Trophoblast cell (in vitro differentiated cells and primary cell): Measurements from ENCODE around the gene MACROD2.

Experiments
- DNase-seq, 2 donors: peaks; one replicate each; pipeline ENCODE4 v3.0.0-alpha.2; 2016
- H2AFZ ChIP-seq: 2 replicates; pipeline ENCODE4 v1.6.1; 2013; ENCODE audit warnings: low read length, moderate library complexity, mild to moderate bottlenecking; ENCODE audit not compliant: insufficient read depth, poor library complexity
- H2AK5ac ChIP-seq: 2 replicates; pipeline ENCODE4 v1.6.1; 2013; ENCODE audit warnings: mild to moderate bottlenecking, low read length
- H2BK120ac ChIP-seq: 2 replicates; pipeline ENCODE4 v1.6.1; 2013; ENCODE audit warnings: low read length, mild to moderate bottlenecking, moderate library complexity; ENCODE audit not compliant: insufficient read depth, poor library complexity
- H2BK12ac ChIP-seq: 2 replicates; pipeline ENCODE4 v1.6.1; 2013; ENCODE audit warnings: mild to moderate bottlenecking, low read length, moderate library complexity
- H2BK5ac ChIP-seq: 2 replicates; pipeline ENCODE4 v1.6.1; 2013; ENCODE audit warnings: low read length, low read depth, moderate library complexity, mild to moderate bottlenecking; ENCODE audit not compliant: poor library complexity
- H3K14ac ChIP-seq: 2 replicates; pipeline ENCODE4 v1.6.1; 2013; ENCODE audit warnings: mild to moderate bottlenecking, low read length
- H3K18ac ChIP-seq: 2 replicates; pipeline ENCODE4 v1.6.1; 2013; ENCODE audit warnings: mild to moderate bottlenecking, low read length
- H3K23ac ChIP-seq: 2 replicates; pipeline ENCODE4 v1.6.1; 2013; ENCODE audit warnings: low read length
- H3K27ac ChIP-seq: 2 replicates; pipeline ENCODE4 v1.5.1; 2013; ENCODE audit warnings: low read depth, mild to moderate bottlenecking, inconsistent platforms, low read length, moderate library complexity
- H3K27me3 ChIP-seq: 2 replicates; pipeline ENCODE4 v1.6.1; 2013; ENCODE audit warnings: inconsistent platforms, mild to moderate bottlenecking, low read length, moderate library complexity; ENCODE audit not compliant: insufficient read depth
- H3K36me3 ChIP-seq, 2 experiments: 1 replicate in 1 of 2; 2 replicates in 1 of 2; pipeline ENCODE4 v1.6.1; 2013; ENCODE audit warnings: low read length in 2 of 2, mild to moderate bottlenecking in 2 of 2, moderate library complexity in 1 of 2; ENCODE audit not compliant: insufficient read depth in 2 of 2, control insufficient read depth in 1 of 2
- H3K4ac ChIP-seq: 2 replicates; pipeline ENCODE4 v1.6.1; 2013; ENCODE audit warnings: low read depth, mild to moderate bottlenecking, low read length, moderate library complexity
- H3K4me1 ChIP-seq, 2 experiments: 1 replicate in 1 of 2; 2 replicates in 1 of 2; pipeline ENCODE4 v1.6.1; 2013; ENCODE audit warnings: low read length in 2 of 2, mild to moderate bottlenecking in 2 of 2, moderate library complexity in 1 of 2; ENCODE audit not compliant: insufficient read depth in 2 of 2, control insufficient read depth in 1 of 2
- H3K4me2 ChIP-seq: 2 replicates; pipeline ENCODE4 v1.6.1; 2013; ENCODE audit warnings: inconsistent platforms, mild to moderate bottlenecking, low read length, moderate library complexity
- H3K4me3 ChIP-seq: 2 replicates; pipeline ENCODE4 v1.5.1; 2013; ENCODE audit warnings: mild to moderate bottlenecking, low read depth, low read length, inconsistent platforms
- H3K79me1 ChIP-seq: one replicate; pipeline ENCODE4 v1.6.1; 2013; ENCODE audit warnings: low read length
- H3K79me2 ChIP-seq: 2 replicates; pipeline ENCODE4 v1.6.1; 2013; ENCODE audit warnings: low read length, mild to moderate bottlenecking; ENCODE audit not compliant: control insufficient read depth, insufficient read depth, poor library complexity
- H3K9ac ChIP-seq: 2 replicates; pipeline ENCODE4 v1.6.1; 2013; ENCODE audit warnings: mild to moderate bottlenecking, low read length
- H3K9me3 ChIP-seq: 2 replicates; pipeline ENCODE4 v1.6.1; 2013; ENCODE audit warnings: low read depth, mild to moderate bottlenecking, control low read depth, inconsistent platforms, low read length; ENCODE audit not compliant: insufficient read depth
- H4K12ac ChIP-seq: 2 replicates; pipeline ENCODE4 v1.6.1; 2013; ENCODE audit warnings: low read depth, mild to moderate bottlenecking, low read length, moderate library complexity
- H4K8ac ChIP-seq: 2 replicates; pipeline ENCODE4 v1.6.1; 2013; ENCODE audit warnings: low read depth, mild to moderate bottlenecking, low read length, moderate library complexity
- H4K91ac ChIP-seq: one replicate; pipeline ENCODE4 v1.6.1; 2013; ENCODE audit warnings: low read depth, mild to moderate bottlenecking, low read length, moderate library complexity
- WGBS: extraction: QIAGEN DNeasy Blood & Tissue Kit; methylation state at CpG from one replicate; pipeline ENCODE4 v1.1.7; 2013; ENCODE audit warnings: missing lambda C conversion rate; ENCODE audit not compliant: insufficient read length, insufficient coverage; ENCODE audit errors: extremely low coverage; 5-methylcytosine and 5-hydroxymethylcytosine counted together

Gene MACROD2

DNA sequence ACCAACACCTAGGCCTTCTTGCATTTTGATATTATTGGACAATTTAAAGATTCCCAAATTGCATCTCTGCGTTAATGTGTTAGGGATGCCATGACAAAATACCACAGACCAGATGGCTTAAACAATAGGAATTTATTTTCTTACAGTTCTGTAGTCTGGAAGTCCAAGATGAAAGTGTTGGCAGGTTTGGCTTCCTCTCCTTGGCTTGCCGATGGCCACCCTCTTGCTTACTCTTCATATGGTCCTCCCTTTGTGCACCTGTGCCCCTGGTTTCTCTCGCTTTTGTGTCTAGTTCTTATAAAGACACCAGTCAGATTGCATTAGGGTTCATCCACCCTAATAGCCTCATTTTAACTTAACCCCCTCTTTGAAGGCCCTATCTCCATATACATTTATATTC, 1184.5 kb downstream of the MACROD2 start:
- no peak overlapping the region for H3K9ac ChIP-seq
- no peak overlapping the region for H3K14ac ChIP-seq
- peaks cover 2% of the 10 kb centered on the region for H3K9me3 ChIP-seq
- no peak overlapping the region for H4K91ac ChIP-seq
- H2BK12ac ChIP-seq: no peak overlapping the region
- no peaks in the 10 kb centered on the region for H3K4me1 ChIP-seq
- no CpG with 5 or more reads among the region's 3 CpGs for WGBS
- H3K27ac ChIP-seq: no peak overlapping the region
- no peak overlapping the region for H2AFZ ChIP-seq
- H3K27me3 ChIP-seq: no peaks in the 10 kb centered on the region
- H3K4me2 ChIP-seq: no peak overlapping the region
- DNase-seq: no peak
- no peak overlapping the region for H3K18ac ChIP-seq
- no peak overlapping the region for H2BK5ac ChIP-seq
- H3K4ac ChIP-seq: no peak overlapping the region
- no peak overlapping the region for H4K8ac ChIP-seq
- H3K23ac ChIP-seq: no peak overlapping the region
- no peaks in the 10 kb centered on the region for H3K79me2 ChIP-seq
- no peaks in the 10 kb centered on the region for H3K79me1 ChIP-seq
- H3K36me3 ChIP-seq: no peaks in the 10 kb centered on the region
- no peak overlapping the region for H2AK5ac ChIP-seq
- H3K4me3 ChIP-seq: no peak overlapping the region
- no peak overlapping the region for H2BK120ac ChIP-seq
- no peak overlapping the region for H4K12ac ChIP-seq

DNA sequence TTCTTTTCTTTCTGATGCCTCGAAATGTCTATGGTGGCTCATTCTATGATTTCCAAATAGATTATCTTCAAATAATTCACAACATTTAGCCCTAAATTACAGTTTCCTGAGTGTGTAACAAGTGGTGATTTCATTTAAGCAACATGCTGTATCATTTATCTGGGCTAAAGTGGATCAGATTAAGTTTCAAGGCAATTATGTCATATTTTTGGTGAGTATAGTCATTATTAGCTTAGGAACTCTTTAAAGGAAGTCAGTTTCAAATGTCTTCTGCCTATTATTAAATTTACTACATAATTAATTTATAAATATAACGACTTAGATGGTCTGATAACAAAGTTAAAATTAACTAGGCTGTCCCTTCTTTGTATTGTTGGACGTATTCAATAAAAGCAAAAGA, 1190.0 kb downstream of the MACROD2 start:
- H3K79me2 ChIP-seq: no peaks in the 10 kb centered on the region
- H3K4ac ChIP-seq: no peak overlapping the region
- no peaks in the 10 kb centered on the region for H3K36me3 ChIP-seq
- H3K18ac ChIP-seq: no peak overlapping the region
- no peak for DNase-seq
- no peak overlapping the region for H4K91ac ChIP-seq
- no peak overlapping the region for H3K14ac ChIP-seq
- no peaks in the 10 kb centered on the region for H3K79me1 ChIP-seq
- H2AK5ac ChIP-seq: no peak overlapping the region
- no peak overlapping the region for H3K4me2 ChIP-seq
- H2AFZ ChIP-seq: no peak overlapping the region
- H3K9me3 ChIP-seq: no peaks in the 10 kb centered on the region
- no peak overlapping the region for H3K27ac ChIP-seq
- no peak overlapping the region for H3K4me3 ChIP-seq
- WGBS: no CpG with 5 or more reads among the region's 3 CpGs
- H2BK5ac ChIP-seq: no peak overlapping the region
- H4K12ac ChIP-seq: no peak overlapping the region
- no peaks in the 10 kb centered on the region for H3K27me3 ChIP-seq
- H4K8ac ChIP-seq: no peak overlapping the region
- H3K4me1 ChIP-seq: no peaks in the 10 kb centered on the region
- no peak overlapping the region for H2BK12ac ChIP-seq
- no peak overlapping the region for H3K23ac ChIP-seq
- H3K9ac ChIP-seq: no peak overlapping the region
- no peak overlapping the region for H2BK120ac ChIP-seq

DNA sequence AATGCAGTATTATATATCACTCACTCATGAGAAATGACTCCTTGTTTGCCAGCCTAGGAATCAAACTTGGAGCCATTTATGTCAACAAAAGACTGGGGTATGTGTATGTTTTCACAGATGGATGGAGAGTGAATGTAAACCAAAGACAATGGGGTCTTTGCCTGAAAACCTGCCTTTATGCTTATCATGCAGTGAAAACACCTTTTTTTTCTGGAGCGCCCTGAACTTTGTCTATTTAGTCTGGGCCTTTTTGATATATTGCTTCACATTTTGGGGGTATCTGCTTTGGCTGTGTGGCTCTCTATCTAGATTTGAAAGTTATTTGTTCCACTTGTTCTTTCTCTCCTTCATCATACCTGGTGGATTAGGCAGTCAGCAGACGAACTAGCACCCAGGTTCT, 1190.6 kb downstream of the MACROD2 start:
- H3K27ac ChIP-seq: no peak overlapping the region
- DNase-seq: no peak
- no peak overlapping the region for H3K18ac ChIP-seq
- H4K91ac ChIP-seq: no peak overlapping the region
- H3K4me2 ChIP-seq: no peak overlapping the region
- H3K14ac ChIP-seq: no peak overlapping the region
- no peak overlapping the region for H4K8ac ChIP-seq
- no peak overlapping the region for H3K23ac ChIP-seq
- no peak overlapping the region for H2AFZ ChIP-seq
- no peaks in the 10 kb centered on the region for H3K36me3 ChIP-seq
- H2BK12ac ChIP-seq: no peak overlapping the region
- H3K79me2 ChIP-seq: no peaks in the 10 kb centered on the region
- no peak overlapping the region for H2BK5ac ChIP-seq
- H3K4me3 ChIP-seq: no peak overlapping the region
- no peaks in the 10 kb centered on the region for H3K9me3 ChIP-seq
- no peaks in the 10 kb centered on the region for H3K4me1 ChIP-seq
- no peak overlapping the region for H2AK5ac ChIP-seq
- H3K79me1 ChIP-seq: no peaks in the 10 kb centered on the region
- no peak overlapping the region for H4K12ac ChIP-seq
- WGBS: no CpG with 5 or more reads among the region's 2 CpGs
- H2BK120ac ChIP-seq: no peak overlapping the region
- no peak overlapping the region for H3K9ac ChIP-seq
- H3K4ac ChIP-seq: no peak overlapping the region
- H3K27me3 ChIP-seq: no peaks in the 10 kb centered on the region

DNA sequence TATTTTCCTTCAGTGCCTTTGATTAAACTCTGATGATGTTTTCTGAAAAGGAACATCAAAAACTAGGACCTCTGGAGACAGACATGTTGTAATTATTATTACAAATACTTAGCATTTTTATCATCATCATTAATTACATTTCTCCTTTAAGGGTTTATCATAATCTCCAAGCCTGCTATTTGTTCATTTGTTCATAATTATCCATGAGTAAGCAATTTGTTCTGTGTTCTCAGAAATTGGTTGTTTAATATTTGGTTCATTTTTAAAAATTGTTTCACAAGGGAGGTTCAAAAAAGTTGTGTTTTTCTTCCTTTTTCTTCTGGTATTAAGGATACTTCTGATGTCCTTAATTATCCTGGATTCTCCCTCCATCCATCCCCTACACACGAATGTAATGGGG, 1192.3 kb downstream of the MACROD2 start:
- Histone ChIP-seq H3K36me3 (no peaks in the 10 kb centered on the region), H4K91ac (no peak overlapping the region), H3K27ac (no peak overlapping the region), H2AFZ (no peak overlapping the region), H2BK12ac (no peak overlapping the region), H4K12ac (no peak overlapping the region), H3K4me3 (no peak overlapping the region), H2AK5ac (no peak overlapping the region), H2BK5ac (no peak overlapping the region), H3K4me2 (no peak overlapping the region), H3K4me1 (no peaks in the 10 kb centered on the region), H3K14ac (no peak overlapping the region), H3K9ac (no peak overlapping the region), H2BK120ac (no peak overlapping the region), H3K4ac (no peak overlapping the region), H4K8ac (no peak overlapping the region), H3K79me2 (no peaks in the 10 kb centered on the region), H3K23ac (no peak overlapping the region), H3K18ac (no peak overlapping the region), H3K9me3 (no peaks in the 10 kb centered on the region), H3K79me1 (no peaks in the 10 kb centered on the region), H3K27me3 (no peaks in the 10 kb centered on the region)
- no CpG with 5 or more reads among the region's 1 CpG for WGBS
- DNase-seq: no peak
